ENCODE results near the gene IFNA10. TPM values are rescaled to one million over a fixed set of nuclear protein-coding genes. Genes with fewer than 3 reads are reported as not detected.
"Not testable (repeated sequence)": the region's sequence is repeated elsewhere in the genome, so short reads cannot be mapped to it uniquely, and the experiment has no call there.

The IFNA10 gene
- total and polyA plus RNA-seq, 8 donors = not detected

DNA sequence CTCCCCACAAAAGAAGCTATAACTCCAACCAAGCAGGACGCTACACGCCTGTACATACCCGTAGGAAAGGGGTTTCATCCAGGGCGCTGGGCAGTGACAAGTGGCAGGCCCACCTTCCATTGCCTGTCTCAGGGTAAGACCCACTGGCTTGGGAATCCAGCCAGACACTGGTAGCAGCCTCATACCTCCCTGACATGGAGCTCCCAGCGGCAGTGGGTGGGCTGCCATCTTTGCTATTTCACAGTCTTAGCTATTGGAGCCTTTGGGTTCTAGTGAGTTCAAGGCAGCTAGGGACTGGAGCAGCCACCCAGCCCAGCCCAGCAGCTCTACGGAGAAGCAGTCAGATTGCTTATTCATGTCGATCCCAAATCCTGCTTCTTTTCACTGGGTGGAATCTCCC is 3.4 kb upstream of the IFNA10 start:
- Histone ChIP-seq H3K9me3 (no peaks in the 10 kb centered on the region), H3K27me3 (no peaks in the 10 kb centered on the region), H3K36me3 (no peaks in the 10 kb centered on the region), H3K4me1 (no peaks in the 10 kb centered on the region), H3K4me3 (no peak overlapping the region), H3K27ac (no peak overlapping the region)
- TF ChIP-seq, protein P1, sequence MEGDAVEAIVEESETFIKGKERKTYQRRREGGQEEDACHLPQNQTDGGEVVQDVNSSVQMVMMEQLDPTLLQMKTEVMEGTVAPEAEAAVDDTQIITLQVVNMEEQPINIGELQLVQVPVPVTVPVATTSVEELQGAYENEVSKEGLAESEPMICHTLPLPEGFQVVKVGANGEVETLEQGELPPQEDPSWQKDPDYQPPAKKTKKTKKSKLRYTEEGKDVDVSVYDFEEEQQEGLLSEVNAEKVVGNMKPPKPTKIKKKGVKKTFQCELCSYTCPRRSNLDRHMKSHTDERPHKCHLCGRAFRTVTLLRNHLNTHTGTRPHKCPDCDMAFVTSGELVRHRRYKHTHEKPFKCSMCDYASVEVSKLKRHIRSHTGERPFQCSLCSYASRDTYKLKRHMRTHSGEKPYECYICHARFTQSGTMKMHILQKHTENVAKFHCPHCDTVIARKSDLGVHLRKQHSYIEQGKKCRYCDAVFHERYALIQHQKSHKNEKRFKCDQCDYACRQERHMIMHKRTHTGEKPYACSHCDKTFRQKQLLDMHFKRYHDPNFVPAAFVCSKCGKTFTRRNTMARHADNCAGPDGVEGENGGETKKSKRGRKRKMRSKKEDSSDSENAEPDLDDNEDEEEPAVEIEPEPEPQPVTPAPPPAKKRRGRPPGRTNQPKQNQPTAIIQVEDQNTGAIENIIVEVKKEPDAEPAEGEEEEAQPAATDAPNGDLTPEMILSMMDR (IDR thresholded peaks at IDR 0.05) = no peak
- no peak for FAIRE-seq
- ATAC-seq = no peak
- 70 to 86% methylated on average over 7 of the region's 7 CpGs for WGBS, 2 donors
- DNase-seq = peak in 1 of 6 donors; percentile 45
- intact Hi-C loops (cut with DNase I) = no loop called here

DNA sequence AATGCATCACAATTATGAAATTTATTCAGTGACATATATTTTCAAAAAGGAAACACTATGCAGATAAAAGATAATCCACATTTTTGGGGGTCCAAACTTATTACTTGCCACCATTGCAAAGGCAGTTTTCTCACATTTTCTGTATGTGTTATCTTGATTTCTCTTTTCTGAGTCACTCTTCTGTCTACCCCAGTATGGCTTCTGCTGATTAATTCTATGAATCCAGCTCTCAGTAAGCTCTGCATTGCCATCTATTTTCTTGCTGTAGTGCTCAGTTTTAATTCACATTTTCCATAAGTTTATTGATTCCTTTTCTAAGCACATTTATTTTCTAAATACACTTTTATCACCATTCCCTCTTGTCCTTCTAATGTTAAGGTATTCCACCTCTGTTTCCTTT is 1.7 kb downstream of the IFNA10 start:
- Histone ChIP-seq H3K4me1 (no peaks in the 10 kb centered on the region), H3K4me3 (no peak overlapping the region), H3K9me3 (no peaks in the 10 kb centered on the region), H3K27ac (no peak overlapping the region), H3K27me3 (no peaks in the 10 kb centered on the region), H3K36me3 (no peaks in the 10 kb centered on the region)
- no peak for ATAC-seq
- TF ChIP-seq, protein P1 (IDR thresholded peaks at IDR 0.05) = no peak
- intact Hi-C loops (cut with DNase I) = no loop called here
- no peak for DNase-seq
- FAIRE-seq = no peak

DNA sequence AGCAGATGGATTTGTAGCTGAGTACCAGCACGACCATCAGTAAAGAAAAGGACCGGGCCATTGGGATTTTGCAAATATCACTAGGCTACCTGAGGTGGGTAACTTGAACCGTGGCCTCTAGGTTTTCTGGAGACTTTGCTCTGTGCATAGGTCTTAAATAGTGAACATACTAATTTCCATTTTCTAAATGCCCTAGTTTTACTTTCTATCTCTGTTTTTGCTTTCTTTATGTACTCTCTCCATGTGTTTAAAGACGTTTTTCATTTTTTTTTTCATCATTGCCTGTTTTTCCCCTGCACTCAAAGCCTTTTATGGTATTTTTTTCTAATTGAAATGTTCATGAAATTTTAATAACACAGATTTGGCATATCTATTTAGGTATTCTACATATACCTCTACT is 4.8 kb downstream of the IFNA10 start, which contains the start of gene IFNA7:
IFNA7 (minus strand) TSS at position 101 of the 400 bp plus-strand sequence; CDS start at position 61, 40 bp downstream.
- H3K9me3 ChIP-seq; H3K27ac ChIP-seq; H3K4me1 ChIP-seq; ATAC-seq; DNase-seq; H3K36me3 ChIP-seq; H3K4me3 ChIP-seq; H3K27me3 ChIP-seq; intact Hi-C loops (cut with DNase I); FAIRE-seq: not testable (repeated sequence)
- WGBS, 2 donors = 42 to 51% methylated on average over 4 of the region's 4 CpGs

DNA sequence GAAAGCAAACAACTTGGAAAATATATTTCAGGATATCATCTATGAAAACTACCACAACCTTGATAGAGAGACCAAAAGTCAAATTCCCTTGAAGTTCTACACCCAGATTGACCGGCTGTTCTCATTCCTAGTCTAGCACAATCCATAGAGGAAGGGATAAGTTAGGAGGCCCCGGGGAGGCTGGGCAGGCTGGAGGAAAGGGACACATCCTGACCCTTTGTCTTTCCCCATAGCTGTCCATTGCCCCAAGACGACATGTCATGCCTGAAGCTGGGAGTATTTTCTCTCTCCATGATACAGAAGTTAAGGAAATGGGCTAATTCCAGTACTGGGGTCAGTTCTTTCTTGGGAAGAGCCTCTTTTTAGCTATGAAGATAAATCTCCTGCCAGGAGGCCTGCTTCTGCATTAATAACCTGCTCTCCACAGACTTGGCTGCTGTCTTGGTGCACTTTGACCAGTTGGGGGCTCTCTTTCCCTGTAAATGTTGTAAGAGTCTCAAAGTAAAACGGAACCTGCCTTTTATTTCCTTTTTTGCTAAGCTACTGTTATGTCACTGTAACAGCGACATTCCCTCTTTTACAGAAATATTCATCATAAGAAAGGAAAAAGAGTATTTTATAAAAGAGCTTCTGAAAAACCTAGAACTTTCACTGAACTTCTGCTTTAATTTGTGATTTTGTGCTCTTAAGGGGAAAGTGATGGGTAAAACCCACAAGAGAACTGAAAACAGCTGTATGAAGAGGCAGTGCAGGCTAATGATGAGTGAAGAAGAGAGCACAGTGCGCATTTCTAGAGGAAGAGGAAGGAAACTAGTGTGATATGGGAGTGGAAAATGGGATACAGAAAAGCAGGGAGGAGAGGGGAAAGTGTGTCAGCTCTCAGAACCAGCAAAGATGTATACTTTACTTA is 11.8 kb downstream of the IFNA10 start:
- H3K27me3 ChIP-seq; intact Hi-C loops (cut with DNase I); H3K27ac ChIP-seq; FAIRE-seq; H3K4me1 ChIP-seq; H3K9me3 ChIP-seq; H3K4me3 ChIP-seq; H3K36me3 ChIP-seq: not testable (repeated sequence)
- WGBS, 2 donors = 32 to 43% methylated on average over 6 of the region's 6 CpGs
- peak in 1 of 6 donors; percentile 23 for DNase-seq
- TF ChIP-seq, protein P1 (IDR thresholded peaks at IDR 0.05) = peak in 2 of 4 donors; percentile 14 to 18
- peak; percentile 60 to 93 (median 84) for ATAC-seq

DNA sequence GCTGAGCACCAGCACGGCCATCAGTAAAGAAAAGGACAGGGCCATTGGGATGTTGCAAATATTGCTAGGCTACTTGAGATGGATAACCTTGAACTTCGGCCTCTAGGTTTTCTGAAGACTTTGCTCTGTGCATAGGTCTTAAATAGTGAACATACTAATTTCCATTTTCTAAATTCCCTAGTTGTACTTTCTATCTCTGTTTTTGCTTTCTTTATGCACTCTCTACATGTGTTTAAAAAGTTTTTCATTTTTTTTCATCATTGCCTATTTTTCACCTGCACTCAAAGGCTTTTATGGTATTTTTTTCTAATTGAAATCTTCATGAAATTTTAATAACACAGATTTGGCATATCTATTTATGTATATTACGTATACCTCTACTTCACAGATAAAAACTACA is 19.5 kb downstream of the IFNA10 start, which contains the start of gene IFNA4:
IFNA4 (minus strand) TSS at position 101 of the 400 bp plus-strand sequence; CDS start at position 45, 56 bp downstream.
- H3K4me3 ChIP-seq; intact Hi-C loops (cut with DNase I); FAIRE-seq; H3K27ac ChIP-seq; H3K9me3 ChIP-seq; ATAC-seq; DNase-seq; H3K27me3 ChIP-seq; H3K4me1 ChIP-seq; H3K36me3 ChIP-seq: not testable (repeated sequence)
- 55 to 65% methylated on average over 3 of the region's 3 CpGs for whole genome bisulfite sequencing, 2 donors
